GM12872 (cell line): ENCODE results near the gene BCL11B.

Experiments used
- TF ChIP-seq, protein P1 (sequence below): IDR thresholded peaks from 3 replicates; pipeline ENCODE4 v1.5.1; 2011; ENCODE audit warnings: low read depth, mild to moderate bottlenecking, low read length, moderate library complexity; ENCODE audit not compliant: insufficient read depth

BCL11B gene

DNA sequence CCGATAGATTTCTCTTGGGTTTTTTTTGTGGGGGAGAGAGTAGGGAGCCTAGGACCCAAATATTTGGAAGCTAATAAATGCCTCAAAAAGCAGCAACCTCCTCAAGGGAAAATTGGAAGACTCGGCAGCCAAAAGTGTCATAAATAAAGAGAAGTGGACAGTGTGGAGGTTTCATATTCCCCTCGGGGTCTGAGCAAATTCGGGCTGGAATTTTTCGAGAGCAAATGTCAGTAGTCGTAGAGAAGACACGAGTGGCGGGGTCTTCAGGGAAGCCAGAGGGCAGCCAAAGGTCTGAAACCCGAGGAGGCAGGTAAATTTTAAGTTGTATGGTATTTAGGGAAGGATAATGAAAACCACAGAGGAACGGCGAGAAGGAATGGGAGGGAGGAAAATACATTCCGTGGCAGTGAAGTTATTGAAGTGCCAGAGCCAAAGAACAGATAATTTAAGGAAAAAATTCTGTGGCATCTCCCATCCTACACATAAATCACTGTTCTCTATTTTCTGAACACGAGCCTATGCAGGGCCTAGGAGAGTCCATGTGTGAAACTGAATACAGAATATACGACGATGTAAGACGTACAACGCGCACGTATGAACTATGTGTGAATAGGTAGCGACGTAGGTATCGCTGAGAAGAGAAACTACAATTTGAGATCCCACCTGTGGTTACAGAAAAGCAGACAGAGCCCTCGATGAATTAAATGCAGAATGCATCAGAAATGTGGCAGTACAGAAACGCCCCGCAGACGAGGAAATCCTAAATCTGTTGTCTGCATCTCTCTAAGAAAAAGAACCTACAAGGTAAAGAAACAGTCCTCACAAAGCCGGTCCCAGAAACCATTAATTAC lies 12.9 kb downstream of the BCL11B start:
- TF ChIP-seq, protein P1, sequence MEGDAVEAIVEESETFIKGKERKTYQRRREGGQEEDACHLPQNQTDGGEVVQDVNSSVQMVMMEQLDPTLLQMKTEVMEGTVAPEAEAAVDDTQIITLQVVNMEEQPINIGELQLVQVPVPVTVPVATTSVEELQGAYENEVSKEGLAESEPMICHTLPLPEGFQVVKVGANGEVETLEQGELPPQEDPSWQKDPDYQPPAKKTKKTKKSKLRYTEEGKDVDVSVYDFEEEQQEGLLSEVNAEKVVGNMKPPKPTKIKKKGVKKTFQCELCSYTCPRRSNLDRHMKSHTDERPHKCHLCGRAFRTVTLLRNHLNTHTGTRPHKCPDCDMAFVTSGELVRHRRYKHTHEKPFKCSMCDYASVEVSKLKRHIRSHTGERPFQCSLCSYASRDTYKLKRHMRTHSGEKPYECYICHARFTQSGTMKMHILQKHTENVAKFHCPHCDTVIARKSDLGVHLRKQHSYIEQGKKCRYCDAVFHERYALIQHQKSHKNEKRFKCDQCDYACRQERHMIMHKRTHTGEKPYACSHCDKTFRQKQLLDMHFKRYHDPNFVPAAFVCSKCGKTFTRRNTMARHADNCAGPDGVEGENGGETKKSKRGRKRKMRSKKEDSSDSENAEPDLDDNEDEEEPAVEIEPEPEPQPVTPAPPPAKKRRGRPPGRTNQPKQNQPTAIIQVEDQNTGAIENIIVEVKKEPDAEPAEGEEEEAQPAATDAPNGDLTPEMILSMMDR: no peak

DNA sequence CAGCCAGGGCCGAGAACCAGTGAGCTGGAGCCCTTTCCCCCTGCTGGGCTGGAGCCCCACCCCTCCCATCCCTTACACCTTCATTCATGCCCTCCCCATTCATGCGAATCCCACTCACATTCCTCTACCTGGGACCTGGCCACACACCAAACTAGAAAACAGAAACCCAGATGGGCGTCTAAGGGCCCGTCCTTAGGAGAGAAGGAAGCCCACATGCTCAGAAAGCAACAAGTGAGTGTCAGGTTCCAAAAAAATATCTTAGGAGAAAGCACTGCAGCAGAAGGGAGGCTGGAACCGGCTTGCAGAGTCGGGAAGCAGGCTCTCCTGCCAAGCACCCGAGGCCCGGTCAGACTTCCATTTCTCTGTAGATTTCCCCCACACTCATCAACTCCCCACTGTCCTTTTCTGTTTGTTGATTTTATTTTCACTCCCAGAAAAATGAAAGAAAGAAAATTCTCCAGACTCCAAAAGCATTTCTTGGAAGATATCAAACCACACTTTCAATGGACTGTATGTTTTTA lies 13.6 kb downstream of the BCL11B start:
- TF ChIP-seq, protein P1: no peak

DNA sequence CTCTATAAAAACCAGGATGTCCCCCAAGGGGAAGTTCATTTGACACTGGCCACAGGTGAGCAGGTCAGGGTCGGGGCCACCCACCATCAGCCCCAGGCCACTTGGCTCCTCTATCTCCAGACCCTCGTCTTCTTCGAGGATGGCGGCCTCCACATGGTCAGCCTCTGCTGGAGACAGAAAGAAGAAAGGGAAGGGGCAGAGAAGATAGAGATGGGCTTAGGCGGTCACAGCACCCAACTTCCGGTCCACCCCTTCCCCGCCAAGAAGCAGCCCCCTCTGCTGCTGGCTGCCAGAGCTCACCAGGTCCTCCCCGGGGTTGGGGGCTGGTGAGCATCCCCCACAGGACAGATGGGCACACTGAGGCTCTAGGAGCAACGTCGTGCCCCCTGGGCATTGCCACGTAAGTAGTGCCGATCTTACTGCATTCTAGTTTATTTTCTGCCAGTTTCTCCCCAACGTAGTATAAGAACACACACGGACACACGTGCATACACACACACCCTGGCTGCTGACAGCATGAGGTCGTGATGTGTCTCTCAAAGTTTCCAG lies 14.2 kb downstream of the BCL11B start:
- TF ChIP-seq, protein P1: no peak

DNA sequence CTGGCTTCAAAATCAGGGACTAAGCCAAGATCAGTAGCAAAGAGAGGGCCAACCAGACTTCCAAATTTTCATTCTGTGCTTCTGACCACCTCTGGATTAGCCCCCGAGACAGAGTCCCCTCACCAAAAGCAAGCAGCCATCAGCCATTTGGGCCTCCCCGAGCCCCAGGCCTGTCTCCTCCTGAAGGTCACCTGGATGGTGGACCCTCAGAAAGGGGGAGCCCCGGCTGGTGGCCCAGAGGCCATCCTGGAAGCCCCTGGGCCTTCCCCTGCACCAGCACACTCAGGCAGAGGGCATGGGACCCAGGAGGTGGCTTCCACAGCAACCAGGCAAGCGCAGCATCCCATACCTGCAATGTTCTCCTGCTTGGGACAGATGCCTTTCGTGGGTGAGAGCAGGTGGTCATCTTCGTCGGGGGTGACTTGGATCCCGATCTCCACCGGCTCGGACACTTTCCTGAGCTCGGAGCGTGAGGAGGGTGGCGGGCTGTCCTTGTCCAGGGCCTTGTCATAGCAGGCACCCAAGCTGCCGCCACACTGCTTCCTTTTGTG lies 14.8 kb downstream of the BCL11B start:
- TF ChIP-seq, protein P1: no peak

DNA sequence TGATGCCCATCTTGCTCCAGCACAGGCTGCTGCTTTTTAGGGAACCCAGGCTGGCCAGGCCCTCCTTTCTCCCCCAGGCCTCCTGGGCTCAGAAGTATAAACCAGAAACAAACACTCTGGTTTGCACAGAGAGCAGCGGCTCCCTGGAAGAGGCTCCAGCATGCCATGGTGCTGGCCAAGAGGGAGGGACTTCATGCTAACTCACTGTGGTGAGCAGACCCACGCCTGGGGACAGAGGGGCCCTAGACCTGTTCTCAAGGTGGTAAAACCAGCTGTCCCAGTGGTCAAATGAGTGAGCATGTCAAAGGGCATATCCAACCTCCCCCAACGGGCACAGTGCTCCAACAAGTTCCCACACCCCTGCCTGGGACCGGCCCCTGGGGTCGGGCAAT lies 15.5 kb downstream of the BCL11B start:
- TF ChIP-seq, protein P1: no peak

DNA sequence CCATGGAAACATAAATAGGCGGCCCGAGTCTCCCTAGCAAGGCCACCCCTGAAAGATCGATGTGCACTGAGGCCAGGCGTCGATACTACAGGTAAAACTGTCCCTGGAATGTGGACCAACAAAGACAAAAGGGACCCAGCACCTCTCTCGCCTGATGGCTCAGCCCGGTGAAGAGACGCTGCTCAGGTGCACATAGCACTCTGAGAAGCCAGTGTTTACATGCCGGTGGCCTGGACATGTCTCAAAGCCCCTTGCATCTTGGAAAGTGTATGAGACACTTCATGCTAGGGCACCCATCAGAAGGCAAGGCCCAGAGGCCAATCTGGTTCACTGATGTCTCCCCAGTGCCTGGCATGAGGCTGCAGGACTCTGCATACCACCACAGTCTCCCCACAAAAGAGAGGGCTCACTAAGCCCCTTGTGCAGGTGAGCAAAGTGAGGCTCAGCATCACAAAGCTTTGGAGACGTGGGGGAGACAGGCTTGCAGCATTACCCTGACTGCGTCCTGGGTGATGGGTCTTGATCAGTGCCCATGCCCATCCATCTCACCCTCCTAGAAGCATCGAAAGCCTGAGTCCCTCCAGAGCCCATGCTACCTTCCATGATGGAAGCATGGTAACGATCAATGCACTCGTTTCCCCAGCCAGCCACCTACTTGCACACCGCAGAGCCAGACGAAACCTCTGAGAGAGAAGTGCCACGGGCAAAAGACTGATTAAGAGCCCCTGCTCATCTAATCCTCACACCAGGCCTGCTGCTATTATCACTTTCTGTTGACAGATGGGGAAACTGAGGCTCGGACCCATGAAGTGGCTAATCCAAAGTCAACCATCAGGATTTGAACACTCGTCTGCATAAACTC lies 16.1 kb downstream of the BCL11B start:
- TF ChIP-seq, protein P1: no peak

DNA sequence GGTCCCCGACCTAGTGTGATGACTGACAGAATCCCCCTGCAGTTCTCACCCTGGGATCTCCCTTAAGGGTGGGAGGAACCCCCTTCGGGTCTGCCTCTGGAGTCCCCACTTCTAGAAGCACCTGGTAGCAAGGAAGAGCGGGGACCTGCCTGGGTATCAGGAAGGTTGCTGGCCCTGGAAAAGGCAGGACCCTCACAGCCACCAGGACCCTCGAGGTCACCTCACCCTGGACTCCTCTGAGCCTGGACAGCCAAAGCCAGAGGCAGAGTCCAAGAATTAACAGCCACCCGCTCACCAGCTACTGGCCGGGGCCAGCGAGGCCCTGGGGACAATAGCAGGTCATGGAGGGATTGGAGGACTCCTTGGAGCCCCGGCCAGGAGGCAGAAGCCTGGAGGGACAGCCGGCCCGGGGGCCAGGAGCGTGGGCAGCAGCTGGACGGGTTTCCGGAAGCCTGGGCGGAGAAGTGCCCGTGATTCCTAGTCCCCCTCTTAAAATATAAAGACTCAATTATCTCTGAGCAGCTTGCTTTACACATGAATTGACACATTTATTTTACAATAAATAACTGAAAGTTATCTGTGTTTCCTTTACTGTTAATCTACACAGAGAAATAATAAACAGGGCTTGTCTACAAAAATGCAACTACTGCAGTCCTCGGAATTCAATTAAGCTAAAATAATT lies 17.5 kb downstream of the BCL11B start:
- TF ChIP-seq, protein P1: no peak
